K562 (cell line): ENCODE results near the gene ZNF559. TPM values are rescaled to one million over a fixed set of nuclear protein-coding genes. Genes with fewer than 3 reads are reported as not detected.
A peak's percentile ranks its signal among the peaks of the same experiment; 100 is the strongest.

Experiments used
- FOXK2 ChIP-seq, 2 experiments: fragments of 450-650 bp; IDR thresholded peaks in 1 of 2; conservative IDR thresholded peaks in 1 of 2; 2 replicates each; pipeline ENCODE4 v1.6.1; 2016; ENCODE audit warnings: low read depth in 2 of 2, mild to moderate bottlenecking in 1 of 2
- KDM1A ChIP-seq, 2 experiments: fragments of 450-650 bp; IDR thresholded peaks; 2 replicates each; pipeline ENCODE4 v1.6.1; 2016; ENCODE audit warnings: mild to moderate bottlenecking in 2 of 2
- PRDM10 ChIP-seq: fragments of 450-650 bp; IDR thresholded peaks from 2 replicates; pipeline ENCODE4 v1.6.1; 2018; ENCODE audit not compliant: partially characterized antibody
- SNRNP70 ChIP-seq: fragments of 200-400 bp; formaldehyde crosslinking; optimal IDR thresholded peaks from 2 replicates; pipeline ENCODE3; 2017; ENCODE audit warnings: low read depth, low read length
- TBP ChIP-seq: optimal IDR thresholded peaks from 2 replicates; pipeline ENCODE3; 2011; ENCODE audit warnings: low read depth, low read length, improper control_type of control experiment
- TEAD1 ChIP-seq, 2 experiments: fragments of 450-650 bp in 1 of 2; sonication (generic) in 1 of 2; formaldehyde crosslinking; IDR thresholded peaks; 2 replicates each; pipeline versions ENCODE4 v1.4.0 to v1.8.0; 2020 to 2022; ENCODE audit warnings: mild to moderate bottlenecking in 2 of 2, missing genetic modification reagents in 1 of 2
- ZNF436 ChIP-seq: fragments of 250-450, 450-650 bp; sonication (Bioruptor Pico); formaldehyde crosslinking; IDR thresholded peaks from 2 replicates; pipeline ENCODE4 v1.7.0; 2020; ENCODE audit warnings: mild to moderate bottlenecking
- ZNF511 ChIP-seq: sonication (generic); formaldehyde crosslinking; IDR thresholded peaks from 2 replicates; pipeline ENCODE4 v1.8.0; 2022; ENCODE audit warnings: mild to moderate bottlenecking, missing genetic modification reagents
- polyA plus RNA-seq, 8 experiments: library from polyadenylated mRNA; depleted of rRNA in 4 of 8; stranded (reverse) in 5 of 8; unstranded in 3 of 8; fragments of >200 nt; fragmentation: Nextera tagmentation in 2 of 8; fragmentation: Illumina TruSeq in 1 of 8; extraction: Ambion mirVana in 2 of 8; extraction: Trizol in 1 of 8; gene quantifications; 2 replicates each; pipeline versions ENCODE4 v1.2.1 to v1.2.3, GENCODE V29; 2011 to 2014; ENCODE audit warnings: inconsistent platforms in 1 of 8, missing spikeins in 1 of 8
- total RNA-seq, 7 experiments: library from RNA; depleted of rRNA in 6 of 7; stranded (reverse); fragments of >200 nt in 6 of 7; fragmentation: Illumina TruSeq in 2 of 7; extraction: Trizol in 2 of 7; gene quantifications; 2 replicates each; pipeline versions ENCODE4 v1.2.1 to v1.2.3, GENCODE V29; 2011 to 2021; ENCODE audit warnings: low replicate concordance in 1 of 7

The ZNF559 gene
- total and polyA plus RNA-seq, 9 of the 15 experiments (the other 6 are each of a cell fraction or from before 2014, with no cell fraction given): 4.0 to 21.5 (median 11.5) TPM

GRCh38 chr19:9309974-9310446 lies 14.0 kb upstream of the ZNF559 start (continued):
- TF ChIP-seq PRDM10: peak; percentile 2
- no peak for TF ChIP-seq KDM1A (IDR thresholded peaks at IDR 0.05)
- TF ChIP-seq FOXK2 (conservative IDR thresholded peaks at IDR 0.05 in 1 of 2, IDR thresholded peaks at IDR 0.05 in 1 of 2; ENCODE audit: low read depth in 2 of 2): 0 out of 4 replicates have a peak, but pooled peaks of 1 of the 2 experiments have one; percentile 1
- TF ChIP-seq TBP: peak; percentile 42
- peak in 1 of 2 experiments; percentile 68; a peak in 2 of 4 replicates for TF ChIP-seq TEAD1 (CRISPR knock-in tag; IDR thresholded peaks at IDR 0.05)
- TF ChIP-seq SNRNP70: no peak
- no peak for TF ChIP-seq ZNF436 (CRISPR knock-in tag)
- no peak for TF ChIP-seq ZNF511 (CRISPR knock-in tag)
- TF ChIP-seq, all 486 proteins: peak for 12
